HG03159 (cell line): Measurements from ENCODE around the gene GDF11.

Experiments
- ATAC-seq: cut with Tn5 transposase; IDR thresholded peaks from one replicate; pipeline ENCODE4 v1.9.1; 2021; ENCODE audit warnings: mild to moderate bottlenecking, moderate library complexity; ENCODE audit not compliant: unreplicated experiment

GDF11 gene

DNA sequence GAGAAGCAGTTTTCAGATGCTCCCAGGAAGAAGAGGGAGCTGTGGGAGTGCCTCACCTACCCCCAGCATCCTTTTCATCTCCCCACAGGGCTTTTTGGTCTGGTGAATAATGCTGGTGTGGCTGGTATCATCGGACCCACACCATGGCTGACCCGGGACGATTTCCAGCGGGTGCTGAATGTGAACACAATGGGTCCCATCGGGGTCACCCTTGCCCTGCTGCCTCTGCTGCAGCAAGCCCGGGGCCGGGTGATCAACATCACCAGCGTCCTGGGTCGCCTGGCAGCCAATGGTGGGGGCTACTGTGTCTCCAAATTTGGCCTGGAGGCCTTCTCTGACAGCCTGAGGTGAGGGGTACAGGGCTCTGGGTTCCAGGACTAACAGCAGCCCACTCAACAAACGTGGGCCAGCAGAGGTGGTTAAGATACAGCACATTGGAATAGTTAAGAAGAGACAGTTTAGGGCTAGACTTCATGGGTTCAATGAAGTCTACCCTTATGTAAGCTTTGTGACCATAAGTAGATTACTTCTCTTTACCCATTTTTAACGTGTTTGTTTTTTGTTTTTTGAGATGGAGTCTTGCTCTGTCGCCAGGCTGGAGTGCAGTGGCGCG, 21.2 kb upstream of the GDF11 start:
- ATAC-seq: no peak

GRCh38 chr12:55722948-55723347, 20.0 kb upstream of the GDF11 start:
- ATAC-seq: no peak

DNA sequence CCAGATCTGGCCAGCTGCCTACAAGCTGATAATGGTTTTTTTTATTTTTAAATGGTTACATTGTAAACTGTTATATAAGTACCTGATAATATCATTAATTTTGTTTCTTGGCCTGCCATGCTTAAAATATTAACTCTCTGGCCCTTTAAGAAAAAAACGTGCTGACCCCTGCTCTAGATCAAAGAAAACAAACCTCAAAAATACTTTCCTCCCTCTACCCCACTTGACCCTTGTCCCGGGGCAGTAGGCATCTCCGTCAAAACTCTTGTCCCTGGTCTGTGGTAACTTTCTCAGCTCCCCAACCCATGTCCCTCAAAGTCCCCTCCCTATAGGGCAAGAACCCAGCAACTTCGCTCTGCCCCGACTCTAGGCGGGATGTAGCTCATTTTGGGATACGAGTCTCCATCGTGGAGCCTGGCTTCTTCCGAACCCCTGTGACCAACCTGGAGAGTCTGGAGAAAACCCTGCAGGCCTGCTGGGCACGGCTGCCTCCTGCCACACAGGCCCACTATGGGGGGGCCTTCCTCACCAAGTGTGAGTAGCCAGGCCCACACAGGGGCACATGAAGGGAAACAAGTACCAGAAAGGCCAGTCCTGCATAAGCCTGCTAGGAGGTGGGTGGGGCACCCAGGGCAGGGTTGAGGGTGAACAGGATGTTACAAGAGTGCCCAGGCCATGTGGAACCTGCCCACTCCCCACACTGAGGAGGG, 19.3 kb upstream of the GDF11 start:
- ATAC-seq: no peak

DNA sequence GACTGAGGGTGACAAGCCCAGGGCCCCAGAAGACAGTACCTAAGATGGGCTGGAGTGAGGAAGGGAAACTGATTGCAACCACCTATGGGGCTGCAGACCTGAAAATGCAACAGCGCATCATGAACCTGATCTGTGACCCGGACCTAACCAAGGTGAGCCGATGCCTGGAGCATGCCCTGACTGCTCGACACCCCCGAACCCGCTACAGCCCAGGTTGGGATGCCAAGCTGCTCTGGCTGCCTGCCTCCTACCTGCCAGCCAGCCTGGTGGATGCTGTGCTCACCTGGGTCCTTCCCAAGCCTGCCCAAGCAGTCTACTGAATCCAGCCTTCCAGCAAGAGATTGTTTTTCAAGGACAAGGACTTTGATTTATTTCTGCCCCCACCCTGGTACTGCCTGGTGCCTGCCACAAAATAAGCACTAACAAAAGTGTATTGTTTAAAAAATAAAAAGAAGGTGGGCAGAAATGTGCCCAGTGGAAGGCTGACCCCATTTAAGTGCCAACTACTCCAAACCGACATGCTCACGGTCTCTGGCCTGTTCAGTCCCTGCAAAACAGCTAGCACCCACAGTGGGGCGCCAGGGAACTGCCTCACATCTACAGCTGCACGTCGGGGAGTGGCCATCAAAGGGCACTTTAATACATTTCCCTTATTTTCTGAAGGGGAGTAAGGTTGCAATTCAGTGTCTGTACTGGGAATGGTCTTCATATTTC, 18.5 kb upstream of the GDF11 start:
- peak; percentile 38 for ATAC-seq

DNA sequence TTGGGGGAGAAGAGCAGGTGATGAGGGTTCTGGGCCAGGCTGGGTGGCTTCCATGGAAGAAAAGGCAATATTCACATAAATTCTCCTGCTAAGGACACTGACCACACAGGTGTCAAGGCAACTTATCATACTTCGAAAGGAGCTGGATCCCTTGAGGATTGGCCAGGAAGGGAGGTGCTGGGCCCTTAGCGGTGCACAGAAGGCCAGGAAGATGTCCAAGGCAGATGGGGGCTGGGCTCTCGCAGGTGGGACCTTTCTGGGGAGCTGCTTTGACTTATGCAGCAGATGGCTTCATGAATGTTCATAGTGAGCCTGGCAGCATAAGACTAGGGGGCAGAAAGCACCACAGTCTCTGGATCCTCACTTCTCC, 18.0 kb upstream of the GDF11 start:
- no peak for ATAC-seq

DNA sequence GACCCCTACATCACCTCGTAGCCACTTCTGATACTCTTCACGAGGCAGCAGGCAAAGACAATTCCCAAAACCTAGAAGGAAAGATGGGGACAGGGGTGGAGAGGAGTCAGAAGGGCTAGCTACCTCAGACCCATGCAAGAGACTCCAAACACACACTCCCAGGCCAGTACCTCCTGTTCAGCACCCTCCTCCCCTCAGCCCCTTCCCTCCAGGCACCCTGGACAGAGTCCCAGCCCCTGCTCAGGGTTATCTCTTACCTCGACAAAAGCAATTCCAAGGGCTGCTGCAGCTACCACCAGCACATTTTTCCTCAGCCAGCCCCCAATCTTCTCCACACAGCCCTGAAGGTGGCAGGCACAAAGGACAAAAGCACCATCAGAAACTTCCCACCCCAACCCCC, 17.4 kb upstream of the GDF11 start:
- ATAC-seq: no peak

GRCh38 chr12:55726971-55727370, 16.0 kb upstream of the GDF11 start:
- no peak for ATAC-seq

DNA sequence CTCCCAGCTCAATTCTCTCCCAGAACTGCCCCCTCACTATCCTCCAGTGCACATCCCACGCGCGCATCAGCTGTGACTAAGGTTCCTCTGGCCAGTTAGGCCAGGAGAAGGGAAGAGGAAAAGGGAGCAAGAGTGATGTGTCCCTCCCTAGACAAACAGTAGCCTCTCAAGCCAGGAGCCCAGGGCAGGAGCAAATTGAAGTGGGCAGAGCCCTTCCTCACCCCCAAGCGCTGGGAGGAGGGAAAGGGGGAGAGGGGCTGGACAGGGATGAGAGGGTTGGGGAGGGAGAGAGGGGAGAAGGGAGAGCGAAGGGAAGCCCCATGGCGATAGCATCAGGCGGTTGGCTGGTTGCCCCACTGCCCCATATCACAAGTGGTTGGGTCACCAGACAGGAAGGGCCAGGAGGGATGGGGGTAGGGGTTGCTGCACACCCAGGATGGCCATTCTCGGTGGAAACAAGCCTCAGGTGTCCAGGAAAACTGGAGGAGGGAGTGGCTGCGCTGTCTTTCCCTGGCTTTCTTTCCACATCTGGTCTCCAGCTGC, 15.2 kb upstream of the GDF11 start:
- no peak for ATAC-seq

DNA sequence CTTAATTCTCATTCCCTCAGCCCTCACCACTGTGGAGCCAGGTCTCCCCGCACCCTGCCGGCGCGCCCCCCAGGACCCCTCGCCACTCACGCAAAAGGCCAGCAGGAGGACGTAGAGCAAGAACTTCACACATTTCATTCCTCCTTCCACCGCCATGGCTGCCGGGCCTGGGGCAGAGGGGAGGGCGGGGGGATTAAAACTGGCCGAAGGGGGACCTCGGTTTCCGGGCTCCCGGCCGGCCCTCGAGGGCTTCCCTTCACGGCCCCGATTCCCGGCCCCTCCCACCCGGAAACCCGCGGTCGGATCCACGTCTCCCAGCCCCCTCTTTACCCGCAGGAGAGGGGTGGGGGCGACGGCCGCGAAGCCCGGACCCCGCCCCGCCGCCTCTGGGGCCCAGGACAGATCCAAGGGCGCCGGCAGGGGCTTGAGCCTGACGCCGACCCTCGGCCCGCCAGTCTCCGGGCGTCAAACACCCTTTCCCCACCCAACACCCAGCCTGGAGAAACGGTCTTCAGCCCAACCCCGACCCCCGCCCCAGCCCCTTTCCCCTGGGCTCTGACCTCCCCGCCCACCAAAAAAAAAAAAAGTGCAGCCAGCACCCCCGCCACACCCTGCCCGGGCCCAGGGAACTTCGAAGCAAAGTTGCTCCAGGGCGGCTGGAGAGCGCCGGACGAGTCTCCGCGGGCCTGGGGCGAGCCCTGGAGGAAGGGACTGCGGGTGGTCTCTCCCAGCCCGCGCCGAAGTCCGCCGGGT, 14.6 kb upstream of the GDF11 start:
- peak; percentile 10 for ATAC-seq

- ATAC-seq: peak; percentile 61
Observed at GRCh38 chr12:55728939-55729818, 13.7 kb upstream of the GDF11 start, which contains the start of gene CD63. CD63 (minus strand) TSS chr12:55729009; CDS start chr12:55728341, 668 bp downstream.

GRCh38 chr12:55729819-55730818, 12.8 kb upstream of the GDF11 start:
- peak; percentile 39 for ATAC-seq

DNA sequence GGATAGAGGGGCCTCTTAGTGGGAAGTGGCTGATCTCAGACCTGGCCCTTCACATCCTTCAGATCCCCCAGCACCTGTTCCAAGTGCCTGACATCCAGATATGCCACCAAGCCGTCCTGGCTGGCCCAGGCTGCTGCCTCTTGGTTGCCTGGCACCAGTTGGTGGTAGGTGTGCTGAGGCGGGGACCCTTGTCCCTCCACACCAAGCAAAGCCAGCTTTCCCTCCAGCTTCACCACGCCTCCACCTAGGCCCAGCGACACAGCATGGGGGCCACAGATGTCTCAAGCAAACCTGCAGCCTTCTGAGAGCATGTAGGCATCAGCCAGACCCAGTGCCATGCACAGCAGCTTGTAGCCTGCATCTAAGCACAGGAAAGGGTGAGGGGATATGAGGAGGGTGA, 10.6 kb upstream of the GDF11 start:
- no peak for ATAC-seq

DNA sequence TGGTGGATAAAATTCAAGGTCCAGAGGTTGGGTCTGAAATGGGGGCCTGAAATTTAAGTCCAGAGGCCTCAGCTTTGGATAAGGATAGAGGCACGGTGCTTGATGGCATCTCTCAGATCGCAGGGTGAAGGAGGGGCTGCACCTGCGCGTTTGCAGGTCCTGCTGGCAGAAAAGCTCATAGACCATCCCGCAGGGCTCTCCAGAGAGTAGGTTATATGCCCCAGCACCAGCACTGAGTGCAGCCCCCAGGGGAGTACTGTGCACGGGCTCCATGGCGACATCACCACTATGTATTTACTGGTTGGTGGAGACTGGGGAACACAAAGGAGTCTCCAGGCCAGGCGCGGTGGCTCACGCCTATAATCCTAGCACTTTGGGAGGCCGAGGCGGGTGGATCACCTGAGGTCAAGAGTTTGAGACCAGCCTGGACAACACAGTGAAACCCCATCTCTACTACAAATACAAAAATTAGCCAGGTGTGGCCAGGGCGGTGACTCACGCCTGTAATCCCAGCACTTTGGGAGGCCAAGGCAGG, 9.8 kb upstream of the GDF11 start:
- ATAC-seq: no peak

- no peak for ATAC-seq
Observed at GRCh38 chr12:55733858-55734257, 9.1 kb upstream of the GDF11 start.

DNA sequence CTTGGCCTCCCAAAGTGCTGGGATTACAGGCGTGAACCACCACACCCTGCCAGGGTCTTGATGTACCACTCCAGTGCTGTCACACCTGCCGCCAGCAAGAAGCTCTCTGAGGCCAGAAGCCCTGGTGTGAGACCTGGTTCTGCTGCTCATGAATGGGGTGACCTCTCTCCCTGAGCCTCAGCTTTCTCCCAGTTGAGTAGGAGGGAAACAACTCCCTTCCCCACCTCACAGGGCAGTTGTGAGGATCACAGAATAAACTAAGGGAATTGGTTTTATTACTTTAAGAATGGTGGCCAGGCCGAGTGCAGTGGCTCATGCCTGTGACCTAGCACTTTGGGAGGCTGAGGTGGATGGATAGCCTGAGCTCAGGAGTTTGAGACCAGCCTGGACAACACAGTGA, 8.3 kb upstream of the GDF11 start:
- no peak for ATAC-seq

DNA sequence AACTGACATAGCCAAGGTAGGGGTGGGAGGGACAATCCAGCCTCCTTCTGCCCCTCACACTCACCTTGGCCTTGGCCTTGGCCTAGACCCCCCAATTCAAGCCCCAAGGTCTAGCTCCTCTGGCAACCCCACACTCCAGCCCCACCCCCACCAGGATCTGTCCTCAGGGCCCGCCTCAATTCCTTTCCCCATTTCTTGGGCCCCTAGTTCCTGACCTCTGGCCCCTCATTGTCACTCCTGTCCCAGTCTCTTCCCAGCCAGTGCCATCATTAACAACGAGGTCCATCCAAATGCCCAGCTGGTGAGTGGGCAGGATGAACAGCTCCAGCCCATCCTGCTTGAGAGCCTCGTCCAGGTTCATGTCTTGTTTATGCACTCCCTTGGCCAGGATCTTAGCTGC, 6.8 kb upstream of the GDF11 start:
- ATAC-seq: no peak

- ATAC-seq: no peak
Observed at GRCh38 chr12:55736780-55737580, 5.9 kb upstream of the GDF11 start.

DNA sequence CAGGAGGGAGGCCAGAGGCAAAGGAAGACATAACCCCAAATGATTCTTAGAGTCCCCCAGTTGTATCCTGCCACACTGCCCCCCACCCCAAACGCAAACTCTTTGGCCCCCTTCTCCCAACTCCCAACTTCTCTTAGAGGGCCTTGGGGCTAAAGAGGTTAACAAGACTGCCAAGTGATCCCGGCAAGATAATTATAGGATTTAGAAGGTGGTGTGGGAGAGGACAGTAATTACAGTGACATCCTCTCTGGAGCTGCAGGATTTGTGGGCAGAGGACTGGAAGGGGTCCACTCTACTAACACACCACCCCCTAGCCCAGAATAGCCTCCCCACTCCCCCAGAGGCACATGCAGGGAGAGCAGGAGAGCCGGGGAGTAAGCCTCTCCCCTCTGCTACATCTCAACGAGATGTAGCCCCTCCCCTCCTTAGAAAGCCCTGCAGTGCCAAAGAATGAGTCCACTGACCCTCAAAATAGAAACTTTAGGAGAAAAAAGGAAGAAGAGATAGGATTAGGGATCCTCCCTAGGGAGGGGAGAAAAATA, 5.3 kb upstream of the GDF11 start:
- no peak for ATAC-seq
